GM12801 (cell line): ENCODE data around the gene KCNIP2.

Experiments used
- TF ChIP-seq, protein P1 (sequence below): IDR thresholded peaks from one replicate; pipeline ENCODE4 v1.5.1; 2011; ENCODE audit warnings: control low read depth; ENCODE audit not compliant: insufficient read length; ENCODE audit errors: extremely low read depth

KCNIP2 gene

DNA sequence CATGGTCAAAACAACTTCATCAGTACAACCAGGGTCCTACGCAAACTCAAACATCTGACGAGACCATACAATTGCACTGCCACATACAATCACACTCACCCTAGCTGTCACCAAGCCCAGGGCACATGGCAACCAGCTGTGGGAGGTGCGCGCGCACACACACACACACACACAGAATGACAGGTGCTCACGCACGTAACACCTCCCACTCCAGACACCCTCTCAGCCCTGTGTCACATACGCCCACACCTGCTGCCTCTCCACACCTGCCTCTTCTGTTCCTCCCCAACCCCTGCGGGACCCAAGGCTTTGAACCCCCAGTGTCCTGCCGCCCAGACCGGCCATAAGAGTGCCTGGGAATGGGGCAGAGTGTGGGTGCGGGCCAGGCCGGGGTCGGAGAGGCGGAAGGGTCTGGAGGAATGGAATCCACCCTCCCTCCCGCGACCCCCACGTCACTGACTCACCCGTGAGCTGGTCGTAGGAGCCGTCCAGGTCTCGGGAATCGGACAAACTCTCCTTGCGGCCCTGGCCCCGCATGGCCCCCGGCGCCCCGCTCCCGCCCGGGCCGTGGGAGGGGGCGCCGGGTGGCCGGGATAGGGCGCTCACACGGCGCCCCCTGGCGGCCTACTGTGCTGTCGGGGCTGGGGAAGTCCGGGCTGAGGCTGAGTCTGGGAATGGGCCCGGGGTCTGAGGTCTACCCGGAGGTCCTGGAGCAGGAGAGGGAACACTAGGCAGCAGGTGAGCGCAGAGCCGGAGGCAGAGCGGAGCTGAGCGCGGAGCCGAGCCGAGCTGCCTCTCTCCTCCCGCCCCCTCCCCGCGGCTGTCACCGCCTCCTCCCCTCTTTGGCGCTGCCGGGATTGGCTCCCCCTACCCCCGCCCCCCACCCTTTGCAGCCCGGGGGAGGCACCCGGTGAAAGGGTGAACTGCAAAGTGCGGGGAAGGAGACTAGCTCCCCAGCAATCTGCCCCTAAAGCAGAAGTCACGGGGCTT is at the start of gene KCNIP2:
Gene KCNIP2, minus strand, starts transcription at position 769 of the 990 bp plus-strand sequence. Its CDS starts 232 bp downstream, at position 537.
- TF ChIP-seq, protein P1, sequence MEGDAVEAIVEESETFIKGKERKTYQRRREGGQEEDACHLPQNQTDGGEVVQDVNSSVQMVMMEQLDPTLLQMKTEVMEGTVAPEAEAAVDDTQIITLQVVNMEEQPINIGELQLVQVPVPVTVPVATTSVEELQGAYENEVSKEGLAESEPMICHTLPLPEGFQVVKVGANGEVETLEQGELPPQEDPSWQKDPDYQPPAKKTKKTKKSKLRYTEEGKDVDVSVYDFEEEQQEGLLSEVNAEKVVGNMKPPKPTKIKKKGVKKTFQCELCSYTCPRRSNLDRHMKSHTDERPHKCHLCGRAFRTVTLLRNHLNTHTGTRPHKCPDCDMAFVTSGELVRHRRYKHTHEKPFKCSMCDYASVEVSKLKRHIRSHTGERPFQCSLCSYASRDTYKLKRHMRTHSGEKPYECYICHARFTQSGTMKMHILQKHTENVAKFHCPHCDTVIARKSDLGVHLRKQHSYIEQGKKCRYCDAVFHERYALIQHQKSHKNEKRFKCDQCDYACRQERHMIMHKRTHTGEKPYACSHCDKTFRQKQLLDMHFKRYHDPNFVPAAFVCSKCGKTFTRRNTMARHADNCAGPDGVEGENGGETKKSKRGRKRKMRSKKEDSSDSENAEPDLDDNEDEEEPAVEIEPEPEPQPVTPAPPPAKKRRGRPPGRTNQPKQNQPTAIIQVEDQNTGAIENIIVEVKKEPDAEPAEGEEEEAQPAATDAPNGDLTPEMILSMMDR = no peak

DNA sequence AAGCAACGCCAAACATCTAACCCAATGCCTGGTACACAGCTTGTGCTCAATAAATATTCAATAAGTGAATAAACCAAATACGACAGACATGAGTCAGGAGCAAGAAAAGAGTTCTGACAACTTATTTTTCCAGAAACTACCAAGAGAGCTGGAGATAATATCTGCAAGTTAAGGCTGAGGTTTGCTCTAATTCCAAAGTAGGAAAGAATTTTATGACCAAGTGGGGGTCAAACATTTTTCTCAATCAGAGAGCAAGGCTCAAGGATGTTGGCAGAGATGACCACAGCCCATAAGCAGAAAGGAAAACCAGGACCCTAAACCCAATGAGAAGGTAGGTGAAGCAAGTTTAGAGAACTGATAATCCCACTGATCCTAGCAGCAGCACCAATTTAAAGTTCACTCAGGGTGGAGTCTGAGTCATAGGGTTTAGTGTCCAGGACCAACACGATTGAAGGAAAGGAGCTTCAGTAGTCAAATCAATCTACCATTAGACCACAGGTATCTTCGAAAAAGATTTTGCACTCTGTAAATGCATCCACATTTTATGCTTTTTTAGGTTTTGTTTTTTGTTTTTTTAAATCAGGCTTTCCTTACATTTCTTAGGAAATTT is 49.3 kb upstream of the KCNIP2 start:
- TF ChIP-seq, protein P1 = no peak

DNA sequence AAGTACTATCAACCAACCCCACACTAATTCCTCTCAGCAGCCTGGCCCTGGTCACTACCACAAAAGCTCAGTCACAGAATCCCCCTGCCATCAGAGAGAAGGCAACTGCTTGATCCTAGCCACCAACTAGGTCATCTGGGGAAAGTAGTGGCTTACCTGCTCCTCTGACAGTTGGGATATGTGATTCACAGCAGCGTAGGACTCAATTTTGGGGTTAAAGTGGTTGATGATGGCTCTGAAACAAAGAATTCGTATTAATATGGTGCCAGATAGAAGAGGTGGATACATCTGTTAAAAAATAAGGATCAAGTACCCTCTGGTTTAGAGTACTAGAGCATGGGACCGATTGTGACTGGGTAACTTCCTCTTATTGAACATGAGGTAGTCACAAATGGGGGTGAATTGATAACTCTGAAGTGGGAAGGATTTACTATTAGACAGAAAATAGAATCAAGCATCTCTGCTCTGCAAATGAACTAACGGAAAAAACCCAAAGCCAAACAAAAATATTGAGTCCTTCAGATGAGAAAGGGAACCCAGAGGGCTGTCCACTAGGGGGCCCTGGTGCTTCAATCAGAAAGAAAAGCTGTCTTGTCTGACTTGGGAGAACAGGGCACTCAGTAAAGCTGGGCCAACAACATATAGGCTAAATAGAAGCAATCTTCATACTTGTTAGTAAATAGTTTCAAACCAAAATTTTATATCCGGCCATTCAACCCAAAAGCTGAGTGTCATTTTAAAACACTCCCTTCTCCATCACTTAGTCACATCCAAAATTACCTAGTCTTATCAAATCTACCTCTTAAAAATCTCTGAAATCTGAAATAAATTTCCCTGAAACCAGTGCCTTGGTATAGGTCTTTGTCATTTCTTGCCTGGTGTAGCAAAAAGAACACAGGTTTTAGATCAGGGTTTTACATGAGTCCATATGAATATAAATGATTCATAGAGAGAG is 45.9 kb upstream of the KCNIP2 start:
- TF ChIP-seq, protein P1 = peak; percentile 63

DNA sequence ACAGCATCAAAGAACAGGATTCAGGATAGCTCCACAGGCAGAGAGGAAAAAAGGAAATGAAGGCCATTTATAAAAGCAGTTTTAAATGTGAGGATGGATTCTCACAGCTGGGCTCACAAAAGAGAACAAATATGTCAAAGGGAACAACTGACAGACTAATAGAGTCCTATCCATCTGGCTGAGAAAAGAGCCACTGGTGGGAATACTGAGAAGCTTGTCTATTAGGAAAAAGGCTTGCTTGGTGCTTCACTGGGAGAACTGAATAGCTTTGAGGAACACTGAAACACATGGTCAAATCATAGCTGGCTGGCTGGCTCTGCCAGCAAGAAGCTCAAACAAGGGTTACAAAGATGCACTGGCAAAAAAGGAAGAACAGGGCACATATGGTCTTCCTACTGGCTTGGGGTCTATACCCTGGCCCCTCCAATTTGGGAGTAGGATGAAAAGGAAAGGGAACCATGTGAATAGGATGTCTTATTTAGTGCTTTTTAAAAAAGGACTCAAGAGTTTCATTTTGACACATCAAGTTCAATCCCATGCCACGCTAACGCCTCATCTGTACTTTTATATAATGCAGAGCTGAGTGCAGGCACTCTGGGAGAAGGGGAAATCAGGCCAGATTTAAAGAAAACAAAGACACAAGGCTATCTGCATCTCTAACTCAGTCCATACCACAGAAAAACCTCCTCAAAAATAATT is 44.8 kb upstream of the KCNIP2 start:
- TF ChIP-seq, protein P1 = no peak

DNA sequence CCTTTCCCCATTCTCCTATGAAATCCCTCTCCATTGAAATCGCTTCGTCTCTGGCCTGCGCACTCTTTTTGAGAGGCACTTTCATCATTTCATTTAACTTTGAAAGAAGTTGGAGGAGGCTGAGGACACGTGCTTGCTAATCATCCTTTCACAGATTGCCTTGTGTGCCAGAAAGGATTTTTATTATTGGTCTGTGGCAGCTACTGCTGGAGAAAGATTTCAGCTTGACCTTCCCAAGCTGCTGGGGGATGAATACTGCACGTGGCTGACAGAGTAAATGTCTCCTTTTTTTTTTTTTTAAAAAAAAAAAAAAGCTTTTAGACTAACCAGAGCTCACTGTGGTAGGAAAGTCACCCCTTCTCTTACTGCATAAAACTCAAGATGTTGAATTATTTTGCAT is 44.2 kb upstream of the KCNIP2 start:
- TF ChIP-seq, protein P1 = no peak

DNA sequence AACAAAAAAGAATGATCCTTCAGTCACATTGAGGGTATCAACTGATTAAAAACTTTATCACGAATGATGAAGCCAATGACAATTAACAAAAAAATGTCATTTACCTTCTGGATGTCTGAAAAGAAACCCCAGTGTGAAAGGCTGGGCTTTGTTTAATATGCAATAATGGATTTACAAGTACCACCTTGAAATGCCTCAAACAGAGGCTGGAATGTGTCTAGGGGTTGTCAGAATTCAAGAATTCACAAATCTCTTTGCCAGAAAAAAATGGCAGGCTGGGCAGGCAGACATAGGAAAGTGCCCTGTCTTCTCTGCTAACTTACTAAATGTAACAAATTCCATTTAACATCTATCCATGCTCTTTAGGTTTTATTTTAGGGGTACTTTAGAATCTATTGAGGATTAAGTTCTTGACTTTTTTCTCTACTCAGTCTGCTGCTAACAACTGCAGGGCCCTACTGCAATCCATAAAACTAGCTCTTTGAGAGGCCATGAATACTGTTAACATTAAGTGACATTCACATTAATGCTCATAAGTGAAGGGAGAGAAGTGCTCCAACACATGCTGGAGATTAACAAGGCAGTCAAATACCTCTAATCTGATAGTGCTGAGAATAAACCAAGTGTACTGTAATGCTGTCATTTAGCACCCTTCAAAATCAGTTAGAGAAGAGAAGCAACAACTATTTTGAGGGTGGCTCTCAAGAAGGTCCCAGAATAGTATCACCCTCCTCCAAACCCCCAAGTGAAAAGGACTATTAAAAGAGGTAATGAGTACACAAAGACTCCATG is 43.1 kb upstream of the KCNIP2 start:
- TF ChIP-seq, protein P1 = no peak
